ENCODE measurements around the gene SNRK.

The SNRK gene

GRCh38 chr3:43366885-43367284, 80.5 kb downstream of the SNRK start:
- H3K4me2 ChIP-seq (ENCODE audit: low read length): no peak overlapping the region
- H3K36me3 ChIP-seq (ENCODE audit: control insufficient read depth, insufficient read depth, low read length): no peaks in the 10 kb centered on the region
- H2AFZ ChIP-seq: no peak overlapping the region
- H3K79me2 ChIP-seq: no peaks in the 10 kb centered on the region
- no peaks in the 10 kb centered on the region for H3K4me1 ChIP-seq
- no peak overlapping the region for H3K4me3 ChIP-seq (ENCODE audit: low read depth, low read length)
- TF ChIP-seq CTCF (IDR thresholded peaks at IDR 0.05): no peak
- no peak overlapping the region for H3K27ac ChIP-seq
- H3K27me3 ChIP-seq (ENCODE audit: control insufficient read depth, insufficient read depth, low read length): no peaks in the 10 kb centered on the region
- no peak overlapping the region for H3K9ac ChIP-seq
- H3K9me3 ChIP-seq (ENCODE audit: control insufficient read depth, low read length): no peaks in the 10 kb centered on the region

DNA sequence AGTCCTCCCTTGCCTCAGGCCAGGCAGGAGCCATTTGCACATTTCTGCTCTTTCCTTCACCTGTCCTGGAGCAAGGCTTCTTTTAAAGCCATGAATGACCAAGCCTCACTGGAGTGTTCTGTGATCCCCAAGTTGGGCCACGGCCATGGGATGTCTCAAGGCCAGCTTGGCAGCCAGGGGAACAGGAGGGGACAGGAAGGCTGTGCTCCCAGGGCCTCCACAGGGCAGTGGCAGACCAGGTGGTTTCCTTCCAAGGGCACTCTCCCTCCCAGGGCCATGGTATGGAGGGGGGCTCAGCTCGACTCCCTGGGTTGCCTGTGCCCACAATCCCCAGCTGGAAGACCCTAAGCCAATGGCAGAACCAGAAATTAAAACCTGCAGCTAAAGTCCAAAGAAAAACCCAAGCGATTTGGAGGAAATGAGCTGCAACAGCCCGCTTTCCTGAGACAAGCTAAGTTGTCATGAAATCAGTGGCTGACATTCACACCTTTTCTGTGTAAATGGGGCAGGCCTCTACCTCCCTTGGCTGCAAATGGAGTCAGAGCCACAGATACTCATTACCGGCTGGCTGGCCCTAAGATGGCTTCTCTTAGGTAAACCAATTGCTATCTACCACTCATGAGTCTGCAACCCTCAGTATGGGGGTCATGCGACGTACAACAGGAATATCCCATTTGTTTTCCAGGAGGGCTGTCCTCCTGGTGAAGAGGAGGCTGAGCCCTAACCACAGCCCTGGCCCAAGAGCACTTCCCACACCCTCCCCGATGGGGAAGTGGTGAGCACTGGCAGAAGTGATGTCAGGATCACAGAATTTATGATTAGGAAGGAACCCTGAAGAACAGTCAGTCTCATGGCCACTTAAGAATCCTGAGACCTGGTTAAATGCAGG, 83.3 kb downstream of the SNRK start:
- Histone ChIP-seq H3K9me3 (ENCODE audit: control insufficient read depth, low read length) (no peaks in the 10 kb centered on the region), H3K27ac (no peak overlapping the region), H3K4me1 (no peaks in the 10 kb centered on the region), H3K36me3 (ENCODE audit: control insufficient read depth, insufficient read depth, low read length) (no peaks in the 10 kb centered on the region), H2AFZ (no peak overlapping the region), H3K4me3 (ENCODE audit: low read depth, low read length) (no peak overlapping the region), H3K4me2 (ENCODE audit: low read length) (no peak overlapping the region), H3K9ac (no peak overlapping the region), H3K27me3 (ENCODE audit: control insufficient read depth, insufficient read depth, low read length) (no peaks in the 10 kb centered on the region), H3K79me2 (no peaks in the 10 kb centered on the region)
- TF ChIP-seq CTCF (IDR thresholded peaks at IDR 0.05): no peak

DNA sequence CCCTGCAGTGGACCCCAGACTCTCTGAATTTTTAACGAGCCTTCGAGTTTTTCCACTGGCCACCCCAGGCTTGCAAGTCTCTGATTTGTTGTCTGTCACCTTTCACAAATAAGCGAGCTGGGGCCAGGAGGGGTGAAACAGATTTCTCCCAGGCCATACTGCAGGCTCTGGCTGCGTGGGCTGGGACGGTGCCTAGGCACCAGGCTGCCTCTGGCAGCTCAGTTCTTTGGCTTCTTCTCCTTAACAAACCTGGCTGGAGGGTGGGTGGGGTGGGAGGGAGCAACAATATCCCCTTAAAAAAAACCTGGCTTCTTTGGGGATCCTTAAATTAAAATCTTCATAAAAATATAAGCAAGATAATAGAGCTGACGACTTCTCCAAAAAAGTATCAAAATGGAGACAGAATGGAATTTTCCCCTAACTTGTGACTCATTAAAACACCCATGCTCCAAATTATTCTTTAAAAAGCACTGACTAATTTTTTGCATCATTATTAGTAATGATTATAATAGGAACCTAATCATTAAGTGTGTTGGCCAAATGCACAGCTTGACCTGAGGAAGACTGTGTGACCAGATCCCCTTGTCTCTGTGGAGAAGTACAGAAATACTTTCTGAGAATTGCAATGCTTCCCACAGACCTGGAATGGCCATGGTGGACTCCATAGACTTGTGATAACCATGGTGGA, 84.1 kb downstream of the SNRK start:
- Histone ChIP-seq H2AFZ (no peak overlapping the region), H3K4me3 (ENCODE audit: low read depth, low read length) (no peak overlapping the region), H3K79me2 (no peaks in the 10 kb centered on the region), H3K36me3 (ENCODE audit: control insufficient read depth, insufficient read depth, low read length) (no peaks in the 10 kb centered on the region), H3K4me1 (no peaks in the 10 kb centered on the region), H3K4me2 (ENCODE audit: low read length) (no peak overlapping the region), H3K9me3 (ENCODE audit: control insufficient read depth, low read length) (no peaks in the 10 kb centered on the region), H3K9ac (no peak overlapping the region), H3K27ac (no peak overlapping the region), H3K27me3 (ENCODE audit: control insufficient read depth, insufficient read depth, low read length) (no peaks in the 10 kb centered on the region)
- no peak for TF ChIP-seq CTCF (IDR thresholded peaks at IDR 0.05)

GRCh38 chr3:43371494-43371893, 85.2 kb downstream of the SNRK start:
- no peaks in the 10 kb centered on the region for H3K36me3 ChIP-seq (ENCODE audit: control insufficient read depth, insufficient read depth, low read length)
- no peak overlapping the region for H3K9ac ChIP-seq
- no peak overlapping the region for H3K4me3 ChIP-seq (ENCODE audit: low read depth, low read length)
- H2AFZ ChIP-seq: no peak overlapping the region
- no peak overlapping the region for H3K4me2 ChIP-seq (ENCODE audit: low read length)
- H3K79me2 ChIP-seq: no peaks in the 10 kb centered on the region
- H3K27me3 ChIP-seq (ENCODE audit: control insufficient read depth, insufficient read depth, low read length): no peaks in the 10 kb centered on the region
- H3K9me3 ChIP-seq (ENCODE audit: control insufficient read depth, low read length): no peaks in the 10 kb centered on the region
- no peak for TF ChIP-seq CTCF (IDR thresholded peaks at IDR 0.05)
- H3K27ac ChIP-seq: no peak overlapping the region
- no peaks in the 10 kb centered on the region for H3K4me1 ChIP-seq

All from parathyroid adenoma (tissue), 2 donors.